Measurements from ENCODE around the gene ZSWIM6.
"Not testable (repeated sequence)": the region's sequence is repeated elsewhere in the genome, so short reads cannot be mapped to it uniquely, and the experiment has no call there.

ZSWIM6 gene

GRCh38 chr5:61417851-61418250, 85.8 kb downstream of the ZSWIM6 start:
- no peak for DNase-seq (ENCODE audit: low read depth, low spot score)

GRCh38 chr5:61419106-61419505, 87.0 kb downstream of the ZSWIM6 start:
- no peak overlapping the region for H3K4me3 ChIP-seq (ENCODE audit: low read length)
- no peak for DNase-seq (ENCODE audit: low read depth, low spot score)

More at GRCh38 chr5:61417851-61418250, 85.8 kb downstream of the ZSWIM6 start:
- H3K4me3 ChIP-seq (ENCODE audit: low read length) = no peak overlapping the region

- no peak overlapping the region for H3K4me3 ChIP-seq (ENCODE audit: low read length)
Observed at GRCh38 chr5:61420016-61420415, 88.0 kb downstream of the ZSWIM6 start.

GRCh38 chr5:61421262-61421661, 89.2 kb downstream of the ZSWIM6 start:
- H3K4me3 ChIP-seq (ENCODE audit: low read length); DNase-seq (ENCODE audit: low read depth, low spot score): not testable (repeated sequence)

More at GRCh38 chr5:61420016-61420415, 88.0 kb downstream of the ZSWIM6 start:
- no peak for DNase-seq (ENCODE audit: low read depth, low spot score)

GRCh38 chr5:61423487-61424145, 91.6 kb downstream of the ZSWIM6 start:
- no peak overlapping the region for H3K4me3 ChIP-seq (ENCODE audit: low read length)
- no peak for DNase-seq (ENCODE audit: low read depth, low spot score)

- H3K4me3 ChIP-seq (ENCODE audit: low read length) = no peak overlapping the region
- DNase-seq (ENCODE audit: low read depth, low spot score) = no peak
Observed at GRCh38 chr5:61425918-61426317, 93.9 kb downstream of the ZSWIM6 start.

- DNase-seq (ENCODE audit: low read depth, low spot score) = no peak
- no peak overlapping the region for H3K4me3 ChIP-seq (ENCODE audit: low read length)
Observed at GRCh38 chr5:61429906-61430305, 97.8 kb downstream of the ZSWIM6 start.

- H3K4me3 ChIP-seq (ENCODE audit: low read length) = no peak overlapping the region
- DNase-seq (ENCODE audit: low read depth, low spot score) = no peak
Observed at GRCh38 chr5:61431923-61432620, 100.0 kb downstream of the ZSWIM6 start.

- H3K4me3 ChIP-seq (ENCODE audit: low read length) = no peak overlapping the region
- DNase-seq (ENCODE audit: low read depth, low spot score) = no peak
Observed at GRCh38 chr5:61435368-61435767, 103.3 kb downstream of the ZSWIM6 start.

- DNase-seq (ENCODE audit: low read depth, low spot score) = no peak
- no peak overlapping the region for H3K4me3 ChIP-seq (ENCODE audit: low read length)
Observed at GRCh38 chr5:61438298-61438970, 106.4 kb downstream of the ZSWIM6 start.

- DNase-seq (ENCODE audit: low read depth, low spot score) = no peak
Observed at GRCh38 chr5:61440086-61440485, 108.0 kb downstream of the ZSWIM6 start.

GRCh38 chr5:61440596-61440995, 108.5 kb downstream of the ZSWIM6 start:
- no peak for DNase-seq (ENCODE audit: low read depth, low spot score)
- H3K4me3 ChIP-seq (ENCODE audit: low read length) = no peak overlapping the region

More at GRCh38 chr5:61440086-61440485, 108.0 kb downstream of the ZSWIM6 start:
- no peak overlapping the region for H3K4me3 ChIP-seq (ENCODE audit: low read length)

GRCh38 chr5:61441742-61442141, 109.7 kb downstream of the ZSWIM6 start:
- no peak for DNase-seq (ENCODE audit: low read depth, low spot score)
- no peak overlapping the region for H3K4me3 ChIP-seq (ENCODE audit: low read length)

GRCh38 chr5:61447780-61448495, 115.9 kb downstream of the ZSWIM6 start:
- DNase-seq (ENCODE audit: low read depth, low spot score) = no peak
- no peak overlapping the region for H3K4me3 ChIP-seq (ENCODE audit: low read length)

GRCh38 chr5:61449804-61450492, 117.9 kb downstream of the ZSWIM6 start:
- DNase-seq (ENCODE audit: low read depth, low spot score) = no peak

GRCh38 chr5:61450493-61451279, 118.6 kb downstream of the ZSWIM6 start:
- DNase-seq (ENCODE audit: low read depth, low spot score) = no peak
- H3K4me3 ChIP-seq (ENCODE audit: low read length) = no peak overlapping the region

More at GRCh38 chr5:61449804-61450492, 117.9 kb downstream of the ZSWIM6 start:
- no peak overlapping the region for H3K4me3 ChIP-seq (ENCODE audit: low read length)

- no peak for DNase-seq (ENCODE audit: low read depth, low spot score)
- H3K4me3 ChIP-seq (ENCODE audit: low read length) = no peak overlapping the region
Observed at GRCh38 chr5:61455179-61456006, 123.3 kb downstream of the ZSWIM6 start.

All from Jurkat, Clone E6-1 (cell line).